ENCODE results near the gene TGFBR2.

- TF ChIP-seq CTCF (IDR thresholded peaks at IDR 0.05), result no peak
- no peak for TF ChIP-seq POLR2A (IDR thresholded peaks at IDR 0.05)
Measured at GRCh38 chr3:30605706-30606300, 598 bp upstream of the TGFBR2 start.

Data from esophagus squamous epithelium (tissue), 4 donors.